ENCODE results near the gene TMEM132D. TPM values are rescaled to one million over a fixed set of nuclear protein-coding genes. Genes with fewer than 3 reads are reported as not detected.

Gene TMEM132D
- total and polyA plus RNA-seq, 2 donors (not counting 3 experiments of a cell fraction or from before 2014, with no cell fraction given), result not detected

DNA sequence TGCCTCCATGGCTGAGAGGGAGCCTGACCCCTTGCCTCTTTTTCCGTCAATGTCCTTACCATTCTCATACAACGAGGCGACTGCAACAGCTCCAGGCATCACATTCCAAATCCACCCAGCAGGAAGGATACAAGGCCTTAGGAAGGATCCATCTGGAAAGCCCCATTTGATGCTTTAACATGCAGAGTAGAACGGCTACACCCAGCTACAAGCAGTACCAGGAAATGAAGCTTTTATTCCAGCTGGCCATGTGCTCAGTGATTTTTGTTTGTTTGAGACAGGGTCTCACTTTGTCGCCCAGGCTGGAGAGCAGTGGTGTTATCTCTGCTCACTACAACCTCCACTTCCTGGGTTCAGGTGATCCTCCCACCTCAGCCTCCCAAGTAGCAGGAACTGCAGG is 124.8 kb downstream of the TMEM132D start:
- no peak for TF ChIP-seq MYC (IDR thresholded peaks at IDR 0.05; ENCODE audit: low read depth, low read length)
- TF ChIP-seq FOS (IDR thresholded peaks at IDR 0.05; ENCODE audit: borderline replicate concordance, insufficient read depth, low read length), result no peak
- no peak for TF ChIP-seq GATA2 (IDR thresholded peaks at IDR 0.05; ENCODE audit: insufficient read depth, insufficient read length, low read depth, low read length)
- no peak for TF ChIP-seq POLR2AphosphoS5 (IDR thresholded peaks at IDR 0.05; ENCODE audit: insufficient read depth, low read depth, low read length)
- TF ChIP-seq, protein P1, sequence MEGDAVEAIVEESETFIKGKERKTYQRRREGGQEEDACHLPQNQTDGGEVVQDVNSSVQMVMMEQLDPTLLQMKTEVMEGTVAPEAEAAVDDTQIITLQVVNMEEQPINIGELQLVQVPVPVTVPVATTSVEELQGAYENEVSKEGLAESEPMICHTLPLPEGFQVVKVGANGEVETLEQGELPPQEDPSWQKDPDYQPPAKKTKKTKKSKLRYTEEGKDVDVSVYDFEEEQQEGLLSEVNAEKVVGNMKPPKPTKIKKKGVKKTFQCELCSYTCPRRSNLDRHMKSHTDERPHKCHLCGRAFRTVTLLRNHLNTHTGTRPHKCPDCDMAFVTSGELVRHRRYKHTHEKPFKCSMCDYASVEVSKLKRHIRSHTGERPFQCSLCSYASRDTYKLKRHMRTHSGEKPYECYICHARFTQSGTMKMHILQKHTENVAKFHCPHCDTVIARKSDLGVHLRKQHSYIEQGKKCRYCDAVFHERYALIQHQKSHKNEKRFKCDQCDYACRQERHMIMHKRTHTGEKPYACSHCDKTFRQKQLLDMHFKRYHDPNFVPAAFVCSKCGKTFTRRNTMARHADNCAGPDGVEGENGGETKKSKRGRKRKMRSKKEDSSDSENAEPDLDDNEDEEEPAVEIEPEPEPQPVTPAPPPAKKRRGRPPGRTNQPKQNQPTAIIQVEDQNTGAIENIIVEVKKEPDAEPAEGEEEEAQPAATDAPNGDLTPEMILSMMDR (IDR thresholded peaks at IDR 0.05; ENCODE audit: extremely low read depth in 1 of 2, insufficient read depth in 1 of 2, low read depth in 1 of 2, low read length in 2 of 2), result no peak
- TF ChIP-seq, protein P2, sequence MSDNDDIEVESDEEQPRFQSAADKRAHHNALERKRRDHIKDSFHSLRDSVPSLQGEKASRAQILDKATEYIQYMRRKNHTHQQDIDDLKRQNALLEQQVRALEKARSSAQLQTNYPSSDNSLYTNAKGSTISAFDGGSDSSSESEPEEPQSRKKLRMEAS (IDR thresholded peaks at IDR 0.05; ENCODE audit: insufficient read depth, insufficient read length), result no peak
- no peak for TF ChIP-seq JUN (IDR thresholded peaks at IDR 0.05; ENCODE audit: borderline replicate concordance, insufficient read depth, insufficient read length, low read depth)
- no peak for TF ChIP-seq POLR2A (IDR thresholded peaks at IDR 0.05; ENCODE audit: low read depth, low read length)
- TF ChIP-seq EZH2 (IDR thresholded peaks at IDR 0.05; ENCODE audit: borderline replicate concordance, low read depth, low read length, severe bottlenecking), result no peak
- Histone ChIP-seq H3K9me1 (replicated peaks; ENCODE audit: control insufficient read depth, extremely low read depth, insufficient read depth, low read length) (no peaks in the 10 kb centered on the region), H4K20me1 (replicated peaks; ENCODE audit: control insufficient read depth, extremely low read depth, insufficient read depth, low read length) (no peaks in the 10 kb centered on the region), H3K9ac (replicated peaks; ENCODE audit: extremely low read depth, insufficient read depth, low read length) (no peak overlapping the region), H3K27ac (ENCODE audit: insufficient read depth, low read depth, low read length) (no peak overlapping the region), H3K79me2 (ENCODE audit: control insufficient read depth, insufficient read depth, low read length) (no peaks in the 10 kb centered on the region), H3K4me2 (ENCODE audit: insufficient read depth, low read length) (no peak overlapping the region), H3K4me3 (replicated peaks in 1 of 3; ENCODE audit: insufficient read depth in 1 of 3, low read depth in 1 of 3, low read length in 3 of 3) (no peak overlapping the region), H3K9me3 (replicated peaks; ENCODE audit: control insufficient read depth, insufficient read depth, low read length) (peaks cover 7% of the 10 kb centered on the region), H3K36me3 (ENCODE audit: control insufficient read depth in 2 of 2, extremely low read depth in 1 of 2, insufficient read depth in 2 of 2, low read length in 2 of 2) (no peaks in the 10 kb centered on the region), H2AFZ (ENCODE audit: low read depth, low read length) (no peak overlapping the region), H3K27me3 (ENCODE audit: control insufficient read depth in 2 of 2, insufficient read depth in 2 of 2, low read length in 2 of 2) (no peaks in the 10 kb centered on the region), H3K4me1 (ENCODE audit: control insufficient read depth, extremely low read depth, insufficient read depth, low read length) (no peaks in the 10 kb centered on the region)
- POLR2A ChIA-PET, result no interaction called here
- dilution Hi-C loops (cut with MboI; ENCODE audit: extremely low pct_ligation_motif_present, low sequenced_read_pairs) (no loop called here), intact Hi-C loops (cut with micrococcal nuclease) (no loop called here)
- FAIRE-seq, result no peak
- BruUV-seq (replicated peaks), result no TSS peak
- no peak for DNase-seq (ENCODE audit: low read depth, low spot score)
- CTCF ChIA-PET, result no interaction called here
